H1 (cell line): Measurements from ENCODE around the gene MIEN1. TPM values are rescaled to one million over a fixed set of nuclear protein-coding genes. Genes with fewer than 3 reads are reported as not detected.

Experiments
- CREB1 ChIP-seq: IDR thresholded peaks from 2 replicates; pipeline ENCODE4 v1.6.1; 2012; ENCODE audit warnings: inconsistent platforms
- FOSL1 ChIP-seq: IDR thresholded peaks from 2 replicates; pipeline ENCODE4 v1.6.1; 2011; ENCODE audit warnings: mild to moderate bottlenecking, low read depth, low read length, moderate library complexity; ENCODE audit not compliant: insufficient read depth
- KDM5A ChIP-seq: fragments of 200-600 bp; IDR thresholded peaks from 2 replicates; pipeline ENCODE4 v1.7.1; 2012; ENCODE audit warnings: mild to moderate bottlenecking, low read length, inconsistent platforms, mixed read lengths
- NRF1 ChIP-seq: IDR thresholded peaks from 2 replicates; pipeline ENCODE4 v1.6.1; 2011; ENCODE audit warnings: mild to moderate bottlenecking, low read depth, low read length, improper control_type of control experiment
- RFX5 ChIP-seq: IDR thresholded peaks from 2 replicates; pipeline ENCODE4 v1.6.1; 2011; ENCODE audit warnings: low read depth, low read length, improper control_type of control experiment, borderline replicate concordance
- polyA plus RNA-seq, 7 experiments: library from polyadenylated mRNA; depleted of rRNA in 3 of 7; stranded (reverse) in 5 of 7; unstranded in 2 of 7; fragments of >200 nt in 5 of 7; fragments of 200-250 nt in 2 of 7; gene quantifications; 1 replicate in 5 of 7; 2 replicates in 1 of 7; 4 replicates in 1 of 7; pipeline versions ENCODE4 v1.2.1 to v1.2.3, GENCODE V29; 2011 to 2013; ENCODE audit warnings: missing spikeins in 2 of 7, mixed read lengths in 2 of 7
- total RNA-seq: library from RNA; stranded (reverse); fragmentation: NEBNext Ultra II Directional; extraction: Animal tissue kit (Norgen Biotek cat#: 25700); gene quantifications from 2 replicates; pipeline ENCODE4 v1.2.1, GENCODE V29; 2021
- TF ChIP-seq, protein P1 (sequence below): IDR thresholded peaks from 2 replicates; pipeline ENCODE4 v1.6.1; 2012; ENCODE audit warnings: inconsistent platforms

MIEN1 gene
- total and polyA plus RNA-seq, 2 of the 8 experiments (the other 6 are each of a cell fraction or from before 2014, with no cell fraction given): 29.6 to 54.9 TPM

DNA sequence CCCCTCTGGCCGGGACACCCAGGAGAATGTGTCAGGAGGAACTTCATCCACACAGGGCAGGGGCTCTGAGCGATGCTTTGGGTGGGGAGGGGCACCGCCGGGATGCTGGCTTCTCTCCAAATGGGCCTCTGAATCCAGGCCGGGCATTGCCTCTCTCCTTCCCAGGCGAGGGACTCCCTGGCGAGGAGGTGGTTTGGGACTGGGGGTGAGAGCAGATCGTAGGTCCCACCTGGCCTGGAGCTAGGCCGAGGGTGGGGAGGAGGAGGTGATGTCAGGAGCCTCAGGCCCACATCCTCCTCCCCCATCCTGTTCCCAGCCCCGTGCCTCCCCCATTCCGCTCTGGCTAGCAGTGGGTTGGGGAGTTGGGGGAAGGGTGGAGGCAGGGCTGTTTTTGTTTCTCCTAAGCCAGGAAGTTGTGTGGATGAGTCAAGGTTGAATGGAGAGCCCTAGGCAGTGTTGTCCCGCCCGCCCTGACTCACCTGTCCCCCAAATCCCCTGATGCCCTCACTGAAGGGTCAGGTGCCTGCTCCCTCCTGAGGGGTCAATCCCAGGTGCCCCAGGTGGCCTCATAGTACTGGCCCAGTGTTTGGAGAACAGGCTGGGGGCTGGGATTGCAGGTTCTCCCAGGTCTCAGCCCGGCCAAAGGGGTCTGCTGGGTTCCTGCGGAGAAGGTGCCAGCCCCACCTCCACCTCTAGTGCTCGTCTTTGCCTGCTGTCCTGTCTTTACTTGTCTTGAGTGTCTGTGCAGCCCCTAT, 10.2 kb upstream of the MIEN1 start (continued):
- TF ChIP-seq, protein P1, sequence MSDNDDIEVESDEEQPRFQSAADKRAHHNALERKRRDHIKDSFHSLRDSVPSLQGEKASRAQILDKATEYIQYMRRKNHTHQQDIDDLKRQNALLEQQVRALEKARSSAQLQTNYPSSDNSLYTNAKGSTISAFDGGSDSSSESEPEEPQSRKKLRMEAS: 0 out of 2 replicates have a peak, but pooled peaks have one; percentile 64
- TF ChIP-seq CREB1 (peak; percentile 41; the same call in 1 of the 2 replicates), NRF1 (no peak), KDM5A (no peak), RFX5 (no peak), FOSL1 (no peak)
